K562 (cell line): ENCODE data around the gene RET. TPM values are rescaled to one million over a fixed set of nuclear protein-coding genes. Genes with fewer than 3 reads are reported as not detected.
A peak's percentile ranks its signal among the peaks of the same experiment; 100 is the strongest.

ENCODE experiments used
- ATAC-seq: fragments of 200-7000 bp; cut with Tn5 transposase; 3 replicates; pipeline ENCODE4 v1.9.1; 2020; ENCODE audit warnings: moderate library complexity
- BruUV-seq: library from RNA; stranded (reverse); fragments of 400-500 nt; replicated peaks from 2 replicates; lab custom pipeline; 2021; lab: Mats Ljungman, UMichigan
- CTCF ChIA-PET: fragments of 300-600 bp; formaldehyde crosslinking; extraction: SDS; loops from one replicate; lab custom pipeline; 2021; ENCODE audit warnings: low intra/inter-chr PET ratio; lab: Yijun Ruan, JAX
- POLR2A ChIA-PET: fragments of 300-600, 350-650 bp; sonication (Branson Sonifier 250); formaldehyde crosslinking; extraction: SDS; loops from one replicate; lab custom pipeline; 2021; ENCODE audit warnings: antibody characterized with exemption, inconsistent platforms; lab: Yijun Ruan, JAX
- DNase-seq, 4 experiments: peaks; one replicate each; pipeline versions ENCODE4 v3.0.0 to v3.0.0-alpha.2; 2011 to 2018; ENCODE audit warnings: low spot score in 3 of 4, mixed read lengths in 3 of 4; ENCODE audit errors: extremely low read depth in 1 of 4
- FAIRE-seq: peaks from 2 replicates; lab custom pipeline; 2011; peaks lifted over from hg19 to GRCh38; lab: Jason Lieb, UNC
- H2AFZ ChIP-seq: 2 replicates; pipeline ENCODE4 v1.6.0; 2011; ENCODE audit warnings: low read depth, low read length, control low read depth, inconsistent platforms
- H3K27ac ChIP-seq: fragments of 200-600 bp; 3 replicates; pipeline ENCODE4 v1.8.0; 2011; ENCODE audit warnings: low read depth, mild to moderate bottlenecking, control low read depth, inconsistent platforms, low read length, moderate library complexity, mixed read lengths; ENCODE audit errors: extremely low read depth
- H3K27me3 ChIP-seq, 2 experiments: fragments of 300-600 bp in 1 of 2; 2 replicates in 1 of 2; 3 replicates in 1 of 2; pipeline versions ENCODE4 v1.6.0 to v1.8.0; 2011; ENCODE audit warnings: inconsistent platforms in 2 of 2, low read length in 2 of 2, mild to moderate bottlenecking in 1 of 2, mixed read lengths in 1 of 2, moderate library complexity in 1 of 2; ENCODE audit not compliant: control insufficient read depth in 2 of 2, insufficient read depth in 2 of 2
- H3K36me3 ChIP-seq: fragments of 300-600 bp; 3 replicates; pipeline ENCODE4 v1.8.0; 2011; ENCODE audit warnings: mild to moderate bottlenecking, low read length, inconsistent platforms; ENCODE audit not compliant: control insufficient read depth, insufficient read depth
- H3K4me1 ChIP-seq, 2 experiments: fragments of 200-600 bp in 1 of 2; replicated peaks in 1 of 2; 2 replicates in 1 of 2; 3 replicates in 1 of 2; pipeline versions ENCODE4 v1.5.1 to v1.8.0; 2011; ENCODE audit warnings: inconsistent platforms in 2 of 2, low read length in 2 of 2, mild to moderate bottlenecking in 1 of 2, mixed read lengths in 1 of 2, moderate library complexity in 1 of 2; ENCODE audit not compliant: control insufficient read depth in 2 of 2, insufficient read depth in 2 of 2
- H3K4me2 ChIP-seq: 2 replicates; pipeline ENCODE4 v1.6.1; 2011; ENCODE audit warnings: low read length, control low read depth, inconsistent platforms, mixed read lengths; ENCODE audit not compliant: insufficient read depth
- H3K4me3 ChIP-seq: fragments of 200-600 bp; sonication (generic), shearing (Covaris generic); 2 replicates; pipeline ENCODE4 v1.5.1; 2016; ENCODE audit warnings: control low read depth, inconsistent platforms
- H3K79me2 ChIP-seq: fragments of 200-600 bp; 3 replicates; pipeline ENCODE4 v1.8.0; 2011; ENCODE audit warnings: low read length, inconsistent platforms; ENCODE audit not compliant: control insufficient read depth, insufficient read depth
- H3K9ac ChIP-seq, 2 experiments: 2 replicates each; pipeline versions ENCODE4 v1.6.0 to v1.6.1; 2011; ENCODE audit warnings: low read depth in 2 of 2, low read length in 2 of 2, control low read depth in 1 of 2, inconsistent platforms in 1 of 2, mild to moderate bottlenecking in 1 of 2, mixed read lengths in 1 of 2; ENCODE audit not compliant: insufficient read depth in 1 of 2
- H3K9me1 ChIP-seq: one replicate; pipeline ENCODE4 v1.6.0; 2011; ENCODE audit warnings: inconsistent platforms, mild to moderate bottlenecking, low read length, moderate library complexity; ENCODE audit not compliant: control insufficient read depth, insufficient read depth
- H3K9me3 ChIP-seq: replicated peaks from 2 replicates; pipeline ENCODE4 v1.5.1; 2011; ENCODE audit warnings: low read depth, low read length, inconsistent platforms; ENCODE audit not compliant: control insufficient read depth, insufficient read depth
- H4K20me1 ChIP-seq: replicated peaks from 2 replicates; pipeline ENCODE4 v1.6.1; 2011; ENCODE audit warnings: low read length, inconsistent platforms, mixed read lengths; ENCODE audit not compliant: control insufficient read depth, insufficient read depth
- CBX2 ChIP-seq: fragments of 200-600 bp; sonication (generic); IDR thresholded peaks from one replicate; pipeline ENCODE4 v1.6.1; 2012; ENCODE audit warnings: mild to moderate bottlenecking, low read length, inconsistent platforms; ENCODE audit not compliant: insufficient read depth, poor library complexity, severe bottlenecking
- CREB3L1 ChIP-seq: fragments of 450-650 bp; IDR thresholded peaks from 2 replicates; pipeline ENCODE4 v1.6.1; 2014; ENCODE audit warnings: low read depth, mild to moderate bottlenecking, moderate library complexity, borderline replicate concordance
- ESRRA ChIP-seq: fragments of 450-650 bp; IDR thresholded peaks from 2 replicates; pipeline ENCODE4 v1.6.1; 2014; ENCODE audit warnings: low read depth, mild to moderate bottlenecking, moderate library complexity, borderline replicate concordance
- MEIS2 ChIP-seq: fragments of 450-650 bp; IDR thresholded peaks from 2 replicates; pipeline ENCODE4 v1.6.1; 2014; ENCODE audit warnings: mild to moderate bottlenecking; ENCODE audit not compliant: partially characterized antibody
- PTRF ChIP-seq: fragments of 450-650 bp; IDR thresholded peaks from 2 replicates; pipeline ENCODE4 v1.6.1; 2016; ENCODE audit warnings: mild to moderate bottlenecking, missing genetic modification characterization, missing compliant biosample characterization
- ZNF717 ChIP-seq: fragments of 250-450 bp; sonication (Bioruptor Pico); IDR thresholded peaks from 2 replicates; pipeline ENCODE4 v1.5.0; 2021
- WGBS: fragments of 100-300 bp; shearing (Covaris generic); methylation state at CpG from one replicate; pipeline ENCODE4 v1.1.6; 2016; ENCODE audit warnings: low coverage, mixed read lengths; ENCODE audit not compliant: insufficient coverage; ENCODE audit errors: missing lambda C conversion rate; 5-methylcytosine and 5-hydroxymethylcytosine counted together
- in situ Hi-C: fragments of 300-500 bp; cut with MboI; formaldehyde crosslinking; loops from 4 replicates; pipeline ENCODE4 v1.15.0; 2018; ENCODE audit warnings: inconsistent platforms, mixed read lengths
- intact Hi-C: fragments of 100-400 bp; cut with micrococcal nuclease; formaldehyde crosslinking; loops from 2 replicates; pipeline ENCODE4 v1.14.2; 2022
- polyA plus RNA-seq, 8 experiments: library from polyadenylated mRNA; depleted of rRNA in 4 of 8; stranded (reverse) in 5 of 8; unstranded in 3 of 8; fragments of >200 nt; fragmentation: Nextera tagmentation in 2 of 8; fragmentation: Illumina TruSeq in 1 of 8; extraction: Ambion mirVana in 2 of 8; extraction: Trizol in 1 of 8; gene quantifications; 2 replicates each; pipeline versions ENCODE4 v1.2.1 to v1.2.3, GENCODE V29; 2011 to 2014; ENCODE audit warnings: inconsistent platforms in 1 of 8, missing spikeins in 1 of 8
- total RNA-seq, 7 experiments: library from RNA; depleted of rRNA in 6 of 7; stranded (reverse); fragments of >200 nt in 6 of 7; fragmentation: Illumina TruSeq in 2 of 7; extraction: Trizol in 2 of 7; gene quantifications; 2 replicates each; pipeline versions ENCODE4 v1.2.1 to v1.2.3, GENCODE V29; 2011 to 2021; ENCODE audit warnings: low replicate concordance in 1 of 7
- TF ChIP-seq, protein P1 (sequence below): sonication (generic); formaldehyde crosslinking; IDR thresholded peaks from 2 replicates; pipeline ENCODE4 v1.8.0; 2022; ENCODE audit warnings: missing genetic modification reagents, mild to moderate bottlenecking, borderline replicate concordance
- TF ChIP-seq, protein P2 (sequence below): fragments of 450-650 bp; IDR thresholded peaks from 2 replicates; pipeline ENCODE4 v1.6.1; 2018; ENCODE audit not compliant: partially characterized antibody

Gene RET
- total and polyA plus RNA-seq, 9 of the 15 experiments (the other 6 are each of a cell fraction or from before 2014, with no cell fraction given) = 0.04 to 0.05 TPM; not detected in 7

DNA sequence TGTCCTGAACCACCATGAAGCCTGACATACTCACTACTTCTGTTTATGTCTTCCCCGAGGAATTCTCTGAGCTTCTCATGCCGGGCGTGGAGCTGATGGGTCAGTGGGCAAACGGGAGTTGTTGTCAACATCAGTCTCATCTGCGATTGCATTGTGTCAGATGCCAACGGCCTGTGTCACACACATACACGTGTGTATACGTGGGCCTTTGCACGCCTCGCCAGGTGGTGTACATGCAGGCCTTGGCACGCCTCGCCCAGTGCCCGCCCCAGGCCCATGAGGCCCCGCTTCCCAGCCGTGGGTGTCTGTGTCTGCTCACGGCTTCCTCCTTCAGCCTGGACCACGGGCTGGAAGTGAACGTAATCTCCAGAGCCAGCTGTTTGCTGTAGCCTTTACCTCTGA is 53.9 kb downstream of the RET start:
- Histone ChIP-seq H3K9ac (no peak overlapping the region), H3K4me3 (no peak overlapping the region), H2AFZ (no peak overlapping the region), H3K36me3 (no peaks in the 10 kb centered on the region), H3K27me3 (peaks cover 39 to 47% of the 10 kb centered on the region in 2 experiments), H3K27ac (no peak overlapping the region), H3K9me1 (no peaks in the 10 kb centered on the region), H3K4me1 (peaks cover 2 to 9% of the 10 kb centered on the region in 2 experiments; a peak in 2 of 5 replicates), H3K4me2 (no peak overlapping the region), H3K79me2 (no peaks in the 10 kb centered on the region), H4K20me1 (no peaks in the 10 kb centered on the region), H3K9me3 (no peaks in the 10 kb centered on the region)
- FAIRE-seq (no peak), ATAC-seq (no peak), DNase-seq (peak in 1 of 4 experiments; percentile 4)
- 2% methylated on average over 18 of the region's 18 CpGs for WGBS
- TF ChIP-seq ESRRA (no peak), MEIS2 (no peak), CREB3L1 (no peak), ZNF717 (CRISPR knock-in tag) (no peak), PTRF (tag) (no peak), CBX2 (no peak)
- TF ChIP-seq, protein P1, sequence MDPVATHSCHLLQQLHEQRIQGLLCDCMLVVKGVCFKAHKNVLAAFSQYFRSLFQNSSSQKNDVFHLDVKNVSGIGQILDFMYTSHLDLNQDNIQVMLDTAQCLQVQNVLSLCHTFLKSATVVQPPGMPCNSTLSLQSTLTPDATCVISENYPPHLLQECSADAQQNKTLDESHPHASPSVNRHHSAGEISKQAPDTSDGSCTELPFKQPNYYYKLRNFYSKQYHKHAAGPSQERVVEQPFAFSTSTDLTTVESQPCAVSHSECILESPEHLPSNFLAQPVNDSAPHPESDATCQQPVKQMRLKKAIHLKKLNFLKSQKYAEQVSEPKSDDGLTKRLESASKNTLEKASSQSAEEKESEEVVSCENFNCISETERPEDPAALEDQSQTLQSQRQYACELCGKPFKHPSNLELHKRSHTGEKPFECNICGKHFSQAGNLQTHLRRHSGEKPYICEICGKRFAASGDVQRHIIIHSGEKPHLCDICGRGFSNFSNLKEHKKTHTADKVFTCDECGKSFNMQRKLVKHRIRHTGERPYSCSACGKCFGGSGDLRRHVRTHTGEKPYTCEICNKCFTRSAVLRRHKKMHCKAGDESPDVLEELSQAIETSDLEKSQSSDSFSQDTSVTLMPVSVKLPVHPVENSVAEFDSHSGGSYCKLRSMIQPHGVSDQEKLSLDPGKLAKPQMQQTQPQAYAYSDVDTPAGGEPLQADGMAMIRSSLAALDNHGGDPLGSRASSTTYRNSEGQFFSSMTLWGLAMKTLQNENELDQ = no peak
- TF ChIP-seq, protein P2, sequence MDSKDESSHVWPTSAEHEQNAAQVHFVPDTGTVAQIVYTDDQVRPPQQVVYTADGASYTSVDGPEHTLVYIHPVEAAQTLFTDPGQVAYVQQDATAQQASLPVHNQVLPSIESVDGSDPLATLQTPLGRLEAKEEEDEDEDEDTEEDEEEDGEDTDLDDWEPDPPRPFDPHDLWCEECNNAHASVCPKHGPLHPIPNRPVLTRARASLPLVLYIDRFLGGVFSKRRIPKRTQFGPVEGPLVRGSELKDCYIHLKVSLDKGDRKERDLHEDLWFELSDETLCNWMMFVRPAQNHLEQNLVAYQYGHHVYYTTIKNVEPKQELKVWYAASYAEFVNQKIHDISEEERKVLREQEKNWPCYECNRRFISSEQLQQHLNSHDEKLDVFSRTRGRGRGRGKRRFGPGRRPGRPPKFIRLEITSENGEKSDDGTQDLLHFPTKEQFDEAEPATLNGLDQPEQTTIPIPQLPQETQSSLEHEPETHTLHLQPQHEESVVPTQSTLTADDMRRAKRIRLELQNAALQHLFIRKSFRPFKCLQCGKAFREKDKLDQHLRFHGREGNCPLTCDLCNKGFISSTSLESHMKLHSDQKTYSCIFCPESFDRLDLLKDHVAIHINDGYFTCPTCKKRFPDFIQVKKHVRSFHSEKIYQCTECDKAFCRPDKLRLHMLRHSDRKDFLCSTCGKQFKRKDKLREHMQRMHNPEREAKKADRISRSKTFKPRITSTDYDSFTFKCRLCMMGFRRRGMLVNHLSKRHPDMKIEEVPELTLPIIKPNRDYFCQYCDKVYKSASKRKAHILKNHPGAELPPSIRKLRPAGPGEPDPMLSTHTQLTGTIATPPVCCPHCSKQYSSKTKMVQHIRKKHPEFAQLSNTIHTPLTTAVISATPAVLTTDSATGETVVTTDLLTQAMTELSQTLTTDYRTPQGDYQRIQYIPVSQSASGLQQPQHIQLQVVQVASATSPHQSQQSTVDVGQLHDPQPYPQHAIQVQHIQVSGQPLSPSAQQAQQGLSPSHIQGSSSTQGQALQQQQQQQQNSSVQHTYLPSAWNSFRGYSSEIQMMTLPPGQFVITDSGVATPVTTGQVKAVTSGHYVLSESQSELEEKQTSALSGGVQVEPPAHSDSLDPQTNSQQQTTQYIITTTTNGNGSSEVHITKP = no peak
- ChIA-PET CTCF (no interaction called here), POLR2A (no interaction called here)
- intact Hi-C loops = loop anchor here (10.0 kb wide), 2 partner anchors 214 to 334 kb away; no protein-coding TSS in a partner anchor
- BruUV-seq = no TSS peak
- in situ Hi-C loops = no loop called here
